Activated CD8-positive, alpha-beta memory T cell treated with anti-CD3 and anti-CD28 coated beads for 4 hours (primary cell): ENCODE results near the gene TRPM2.
"Not testable (repeated sequence)": the region's sequence is repeated elsewhere in the genome, so short reads cannot be mapped to it uniquely, and the experiment has no call there.

Experiments
- DNase-seq, 2 donors: peaks; one replicate each; pipeline ENCODE4 v3.0.0-alpha.2; 2020; ENCODE audit warnings: low read depth in 2 of 2

TRPM2 gene

GRCh38 chr21:44375281-44375651 lies 21.8 kb downstream of the TRPM2 start:
- DNase-seq = peak in 1 of 2 donors; percentile 11

- DNase-seq = no peak
Observed at GRCh38 chr21:44375761-44376241, 22.4 kb downstream of the TRPM2 start.

GRCh38 chr21:44376606-44377005 lies 23.2 kb downstream of the TRPM2 start:
- no peak for DNase-seq

- DNase-seq = no peak
Observed at GRCh38 chr21:44377201-44377921, 23.9 kb downstream of the TRPM2 start.

- DNase-seq = no peak
Observed at GRCh38 chr21:44377922-44378645, 24.7 kb downstream of the TRPM2 start.

GRCh38 chr21:44378646-44379514 lies 25.5 kb downstream of the TRPM2 start:
- DNase-seq = no peak

GRCh38 chr21:44379515-44379848 lies 26.1 kb downstream of the TRPM2 start:
- DNase-seq = no peak

GRCh38 chr21:44379991-44380865 lies 26.8 kb downstream of the TRPM2 start:
- DNase-seq = no peak

GRCh38 chr21:44380876-44381275 lies 27.5 kb downstream of the TRPM2 start:
- no peak for DNase-seq

GRCh38 chr21:44381874-44382273 lies 28.5 kb downstream of the TRPM2 start:
- DNase-seq = no peak

- DNase-seq = no peak
Observed at GRCh38 chr21:44382536-44382935, 29.1 kb downstream of the TRPM2 start.

- DNase-seq = no peak
Observed at GRCh38 chr21:44383216-44383615, 29.8 kb downstream of the TRPM2 start.

GRCh38 chr21:44384968-44385367 lies 31.5 kb downstream of the TRPM2 start:
- no peak for DNase-seq

- no peak for DNase-seq
Observed at GRCh38 chr21:44389335-44389734, 35.9 kb downstream of the TRPM2 start.

GRCh38 chr21:44390886-44391285 lies 37.5 kb downstream of the TRPM2 start:
- DNase-seq = no peak

- DNase-seq = no peak
Observed at GRCh38 chr21:44391345-44392091, 38.1 kb downstream of the TRPM2 start.

- DNase-seq = no peak
Observed at GRCh38 chr21:44392185-44392584, 38.8 kb downstream of the TRPM2 start.

- no peak for DNase-seq
Observed at GRCh38 chr21:44392916-44393315, 39.5 kb downstream of the TRPM2 start.

- DNase-seq = no peak
Observed at GRCh38 chr21:44394733-44395132, 41.3 kb downstream of the TRPM2 start.

- no peak for DNase-seq
Observed at GRCh38 chr21:44395260-44395659, 41.8 kb downstream of the TRPM2 start.

- DNase-seq = not testable (repeated sequence)
Observed at GRCh38 chr21:44396803-44397202, 43.4 kb downstream of the TRPM2 start.
